ENCODE results near the gene NKIRAS1. TPM values are rescaled to one million over a fixed set of nuclear protein-coding genes. Genes with fewer than 3 reads are reported as not detected.
"Not testable (repeated sequence)": the region's sequence is repeated elsewhere in the genome, so short reads cannot be mapped to it uniquely, and the experiment has no call there.

NKIRAS1 gene
- total and polyA plus RNA-seq, 2 donors (not counting 1 experiment from before 2014, with no cell fraction given): 1.6 to 4.7 TPM

- not testable (repeated sequence) for H2AFZ ChIP-seq (ENCODE audit: insufficient read depth, low read depth, low read length, poor library complexity, severe bottlenecking); H3K27me3 Mint-ChIP-seq; ATAC-seq (ENCODE audit: low read depth); H3K9me3 ChIP-seq (ENCODE audit: control extremely low read depth in 1 of 3, control insufficient read depth in 2 of 3, insufficient read depth in 1 of 3, low read length in 2 of 3); H3K27me3 ChIP-seq (replicated peaks in 1 of 4; ENCODE audit: control extremely low read depth in 1 of 4, control insufficient read depth in 3 of 4, insufficient read depth in 4 of 4, low read length in 3 of 4); H3K9me3 Mint-ChIP-seq (ENCODE audit: insufficient read depth)
- Histone ChIP-seq H4K20me1 (ENCODE audit: control insufficient read depth, insufficient read depth, low read length, poor library complexity, severe bottlenecking) (peaks cover 39% of the 10 kb centered on the region), H3K4me2 (replicated peaks; ENCODE audit: low read depth, low read length, poor library complexity, severe bottlenecking) (peak overlapping the region; percentile 92), H3K4me3 (ENCODE audit: control extremely low read depth in 1 of 5, extremely low read depth in 1 of 5, insufficient read depth in 1 of 5, low read depth in 2 of 5, low read length in 4 of 5) (peak overlapping the region; percentile 83 to 99 (median 99)), H3K36me3 (replicated peaks in 1 of 2; ENCODE audit: control extremely low read depth in 1 of 2, control insufficient read depth in 1 of 2, extremely low read depth in 1 of 2, insufficient read depth in 2 of 2, low read length in 1 of 2) (peaks cover 5 to 43% of the 10 kb centered on the region in 2 experiments), H3K9ac (ENCODE audit: low read length) (peak overlapping the region; percentile 93), H3K4me1 (ENCODE audit: control insufficient read depth in 2 of 2, insufficient read depth in 2 of 2, low read length in 2 of 2) (peaks cover 33 to 35% of the 10 kb centered on the region in 2 donors), H3K27ac (ENCODE audit: low read length in 2 of 2) (peak overlapping the region; percentile 85 to 94), H3K79me2 (ENCODE audit: control insufficient read depth, insufficient read depth, low read length) (peaks cover 42% of the 10 kb centered on the region)
- POLR2A ChIA-PET: interaction anchor here (0.6 to 2.3 kb wide), 8 partner anchors 10 to 112 kb away, joined by 3 to 35 read pairs (median 6); partner anchors contain the start of genes NR1D2 and UBE2E1
- peak; percentile 24 for DNase-seq
- 1% methylated on average over 16 of the region's 21 CpGs for WGBS (ENCODE audit: insufficient coverage)
- CTCF ChIA-PET: interaction anchor here (0.6 to 2.5 kb wide), 7 partner anchors 21 to 245 kb away, joined by 3 to 11 read pairs (median 3); no protein-coding TSS in a partner anchor
- Mint-ChIP-seq H3K4me3 (peak overlapping the region; percentile 99), H3K27ac (peak overlapping the region; percentile 99), H3K4me1 (peaks cover 50% of the 10 kb centered on the region)
- intact Hi-C loops (cut with micrococcal nuclease): loop anchor here (1.0 to 10.0 kb wide), 4 partner anchors 28 to 1747 kb away; partner anchors contain the start of genes NR1D2 and TOP2B
Observed at GRCh38 chr3:23917679-23918303, 1.0 kb upstream of the NKIRAS1 start.

- TF ChIP-seq CTCF (IDR thresholded peaks at IDR 0.05) (no peak), EZH2 (IDR thresholded peaks at IDR 0.05; ENCODE audit: borderline replicate concordance, insufficient read depth, low read depth, low read length, poor library complexity, severe bottlenecking) (no peak)
- peaks cover 42% of the 10 kb centered on the region for H3K79me2 ChIP-seq (ENCODE audit: control insufficient read depth, insufficient read depth, low read length)
- intact Hi-C loops (cut with micrococcal nuclease): loop anchor here (1.0 to 10.0 kb wide), 5 partner anchors 28 to 1748 kb away; partner anchors contain the start of genes TOP2B and UBE2E2
- DNase-seq (no peak), ATAC-seq (ENCODE audit: low read depth) (peak; percentile 32)
- Mint-ChIP-seq H3K9me3 (ENCODE audit: insufficient read depth) (no peaks in the 10 kb centered on the region), H3K4me3 (peak overlapping the region; percentile 99), H3K4me1 (peaks cover 51% of the 10 kb centered on the region), H3K27ac (peak overlapping the region; percentile 99), H3K27me3 (peaks cover 4% of the 10 kb centered on the region)
- POLR2A ChIA-PET: interaction anchor here (0.6 to 2.3 kb wide), 12 partner anchors 9 to 714 kb away, joined by 3 to 35 read pairs (median 3); partner anchors contain the start of gene NR1D2
- H3K27ac ChIP-seq (ENCODE audit: low read length in 2 of 2): peak overlapping the region; percentile 85 to 94
- peaks cover 5 to 37% of the 10 kb centered on the region in 2 experiments for H3K36me3 ChIP-seq (replicated peaks in 1 of 2; ENCODE audit: control extremely low read depth in 1 of 2, control insufficient read depth in 1 of 2, extremely low read depth in 1 of 2, insufficient read depth in 2 of 2, low read length in 1 of 2)
- H3K4me3 ChIP-seq (ENCODE audit: control extremely low read depth in 1 of 5, extremely low read depth in 1 of 5, insufficient read depth in 1 of 5, low read depth in 2 of 5, low read length in 4 of 5): peak overlapping the region; percentile 83 to 99 (median 99)
- H3K4me2 ChIP-seq (replicated peaks; ENCODE audit: low read depth, low read length, poor library complexity, severe bottlenecking): peak overlapping the region; percentile 92
- peak overlapping the region; percentile 93 for H3K9ac ChIP-seq (ENCODE audit: low read length)
- H3K9me3 ChIP-seq (ENCODE audit: control extremely low read depth in 1 of 3, control insufficient read depth in 2 of 3, insufficient read depth in 1 of 3, low read length in 2 of 3): no peaks in the 10 kb centered on the region
- peak overlapping the region; percentile 93 for H2AFZ ChIP-seq (ENCODE audit: insufficient read depth, low read depth, low read length, poor library complexity, severe bottlenecking)
- peaks cover 33 to 35% of the 10 kb centered on the region in 2 donors for H3K4me1 ChIP-seq (ENCODE audit: control insufficient read depth in 2 of 2, insufficient read depth in 2 of 2, low read length in 2 of 2)
- no peaks in the 10 kb centered on the region for H3K27me3 ChIP-seq (replicated peaks in 1 of 4; ENCODE audit: control extremely low read depth in 1 of 4, control insufficient read depth in 3 of 4, insufficient read depth in 4 of 4, low read length in 3 of 4)
- under 1% methylated on average over 45 of the region's 48 CpGs for WGBS (ENCODE audit: insufficient coverage)
- CTCF ChIA-PET: interaction anchor here (0.6 to 2.5 kb wide), 8 partner anchors 17 to 82 kb away, joined by 3 to 11 read pairs (median 3); no protein-coding TSS in a partner anchor
- H4K20me1 ChIP-seq (ENCODE audit: control insufficient read depth, insufficient read depth, low read length, poor library complexity, severe bottlenecking): peaks cover 39% of the 10 kb centered on the region
Observed at GRCh38 chr3:23916152-23916885, 471 bp downstream of the NKIRAS1 start.

Data from B cell (primary cell).